ENCODE results near the gene OR1C1.
"Not testable (repeated sequence)": the region's sequence is repeated elsewhere in the genome, so short reads cannot be mapped to it uniquely, and the experiment has no call there.

Gene OR1C1, protein sequence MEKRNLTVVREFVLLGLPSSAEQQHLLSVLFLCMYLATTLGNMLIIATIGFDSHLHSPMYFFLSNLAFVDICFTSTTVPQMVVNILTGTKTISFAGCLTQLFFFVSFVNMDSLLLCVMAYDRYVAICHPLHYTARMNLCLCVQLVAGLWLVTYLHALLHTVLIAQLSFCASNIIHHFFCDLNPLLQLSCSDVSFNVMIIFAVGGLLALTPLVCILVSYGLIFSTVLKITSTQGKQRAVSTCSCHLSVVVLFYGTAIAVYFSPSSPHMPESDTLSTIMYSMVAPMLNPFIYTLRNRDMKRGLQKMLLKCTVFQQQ

DNA sequence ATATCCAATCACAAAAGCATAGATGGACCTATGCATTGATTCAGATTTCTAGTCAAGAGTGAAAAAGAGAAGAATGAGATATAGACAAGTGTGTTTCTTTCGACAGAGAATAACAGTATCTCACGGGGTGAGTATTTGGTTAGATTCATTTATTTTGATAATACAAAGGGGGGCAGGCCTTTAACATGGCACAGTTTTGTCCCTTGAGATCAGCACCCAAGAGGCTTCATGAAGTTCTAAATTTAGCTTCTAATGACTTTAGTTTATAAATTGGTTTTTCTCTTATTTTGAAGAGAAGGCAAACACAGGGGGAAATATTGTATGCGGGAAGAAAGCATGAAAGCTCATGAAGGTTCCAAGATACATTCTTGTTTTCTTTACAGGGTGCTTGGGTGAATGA, at the start of gene OR1C1:
Gene OR1C1, minus strand, starts transcription at position 101 of the 400 bp plus-strand sequence. CDS start 2,150 bp downstream, outside the sequence.
- TF ChIP-seq, protein P1, sequence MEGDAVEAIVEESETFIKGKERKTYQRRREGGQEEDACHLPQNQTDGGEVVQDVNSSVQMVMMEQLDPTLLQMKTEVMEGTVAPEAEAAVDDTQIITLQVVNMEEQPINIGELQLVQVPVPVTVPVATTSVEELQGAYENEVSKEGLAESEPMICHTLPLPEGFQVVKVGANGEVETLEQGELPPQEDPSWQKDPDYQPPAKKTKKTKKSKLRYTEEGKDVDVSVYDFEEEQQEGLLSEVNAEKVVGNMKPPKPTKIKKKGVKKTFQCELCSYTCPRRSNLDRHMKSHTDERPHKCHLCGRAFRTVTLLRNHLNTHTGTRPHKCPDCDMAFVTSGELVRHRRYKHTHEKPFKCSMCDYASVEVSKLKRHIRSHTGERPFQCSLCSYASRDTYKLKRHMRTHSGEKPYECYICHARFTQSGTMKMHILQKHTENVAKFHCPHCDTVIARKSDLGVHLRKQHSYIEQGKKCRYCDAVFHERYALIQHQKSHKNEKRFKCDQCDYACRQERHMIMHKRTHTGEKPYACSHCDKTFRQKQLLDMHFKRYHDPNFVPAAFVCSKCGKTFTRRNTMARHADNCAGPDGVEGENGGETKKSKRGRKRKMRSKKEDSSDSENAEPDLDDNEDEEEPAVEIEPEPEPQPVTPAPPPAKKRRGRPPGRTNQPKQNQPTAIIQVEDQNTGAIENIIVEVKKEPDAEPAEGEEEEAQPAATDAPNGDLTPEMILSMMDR (IDR thresholded peaks at IDR 0.05; ENCODE audit: low read depth, low read length): no peak
- no peak for TF ChIP-seq EZH2phosphoT487 (IDR thresholded peaks at IDR 0.05; ENCODE audit: low read depth)
- Histone ChIP-seq H3K4me3 (ENCODE audit: low read length) (no peak within 1 kb of the TSS), H4K20me1 (ENCODE audit: insufficient read depth, low read length) (no peaks in the 10 kb centered on the region)

DNA sequence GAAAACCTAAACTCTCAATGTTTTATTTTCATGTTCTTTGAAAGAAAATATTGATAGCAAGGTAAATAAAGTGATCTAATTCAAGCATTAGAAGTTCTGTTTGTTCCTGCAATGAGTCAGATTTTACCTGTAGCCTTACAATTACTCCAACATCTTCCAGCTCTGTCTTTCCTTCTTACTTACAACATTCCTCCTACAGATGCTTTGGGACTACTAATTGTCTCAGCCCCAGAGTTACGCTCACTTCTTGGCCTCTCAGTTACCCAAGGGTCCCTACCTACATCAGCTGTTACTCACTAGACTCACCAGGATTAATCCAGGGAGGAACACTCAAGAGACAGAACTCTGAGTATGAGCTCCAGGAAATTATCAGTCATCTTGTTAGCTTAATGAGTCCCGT, 37.2 kb upstream of the OR1C1 start:
- no peaks in the 10 kb centered on the region for H3K79me2 ChIP-seq (ENCODE audit: low read length)
- H3K27ac ChIP-seq (ENCODE audit: low read length): no peak overlapping the region
- no peaks in the 10 kb centered on the region for H4K20me1 ChIP-seq (ENCODE audit: insufficient read depth, low read length)
- H3K9ac ChIP-seq (ENCODE audit: low read length): no peak overlapping the region
- no peaks in the 10 kb centered on the region for H3K9me3 ChIP-seq (ENCODE audit: insufficient read depth, low read length)
- no peak overlapping the region for H3K4me3 ChIP-seq (ENCODE audit: low read length)
- H3K4me2 ChIP-seq (ENCODE audit: low read length): no peak overlapping the region
- H3K27me3 ChIP-seq (ENCODE audit: low read depth, low read length): no peaks in the 10 kb centered on the region
- no peaks in the 10 kb centered on the region for H3K36me3 ChIP-seq (replicated peaks; ENCODE audit: low read depth, low read length)
- no peak for TF ChIP-seq EZH2phosphoT487 (IDR thresholded peaks at IDR 0.05; ENCODE audit: low read depth)
- TF ChIP-seq, protein P1 (IDR thresholded peaks at IDR 0.05; ENCODE audit: low read depth, low read length): no peak
- no peak overlapping the region for H2AFZ ChIP-seq (ENCODE audit: low read depth, low read length)
- H3K4me1 ChIP-seq (ENCODE audit: low read length): no peaks in the 10 kb centered on the region

More for the DNA sequence above, at the start of gene OR1C1:
- Histone ChIP-seq H3K27me3 (ENCODE audit: low read depth, low read length) (no peaks in the 10 kb centered on the region), H3K27ac (ENCODE audit: low read length) (no peak within 1 kb of the TSS), H2AFZ (ENCODE audit: low read depth, low read length) (no peak within 1 kb of the TSS), H3K36me3 (replicated peaks; ENCODE audit: low read depth, low read length) (no peaks in the 10 kb centered on the region), H3K4me1 (ENCODE audit: low read length) (no peaks in the 10 kb centered on the region), H3K9me3 (ENCODE audit: insufficient read depth, low read length) (no peaks in the 10 kb centered on the region), H3K4me2 (ENCODE audit: low read length) (no peak within 1 kb of the TSS), H3K9ac (ENCODE audit: low read length) (no peak within 1 kb of the TSS), H3K79me2 (ENCODE audit: low read length) (no peaks in the 10 kb centered on the region)

DNA sequence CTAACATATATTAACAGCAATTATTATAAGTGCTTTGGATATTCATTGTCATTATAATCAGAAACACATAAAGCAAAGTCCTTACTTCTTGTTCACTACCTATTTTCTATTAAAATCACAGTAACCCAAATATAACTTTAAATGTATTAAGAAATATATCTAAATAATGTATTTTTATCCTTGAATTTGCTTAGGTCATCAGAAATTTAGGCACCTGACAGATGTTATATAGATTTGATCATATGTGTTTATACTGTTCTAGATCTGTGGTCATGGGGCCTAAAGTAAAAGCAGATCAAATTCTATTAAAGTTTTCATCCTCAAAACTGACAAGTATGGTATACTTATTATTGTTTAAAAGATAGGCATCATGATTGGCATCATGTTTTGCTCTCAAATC, 9.2 kb upstream of the OR1C1 start:
- H3K4me1 ChIP-seq (ENCODE audit: low read length): no peaks in the 10 kb centered on the region
- no peaks in the 10 kb centered on the region for H3K9me3 ChIP-seq (ENCODE audit: insufficient read depth, low read length)
- H3K79me2 ChIP-seq (ENCODE audit: low read length): no peaks in the 10 kb centered on the region
- H3K9ac ChIP-seq (ENCODE audit: low read length): no peak overlapping the region
- no peaks in the 10 kb centered on the region for H3K36me3 ChIP-seq (replicated peaks; ENCODE audit: low read depth, low read length)
- no peaks in the 10 kb centered on the region for H3K27me3 ChIP-seq (ENCODE audit: low read depth, low read length)
- H4K20me1 ChIP-seq (ENCODE audit: insufficient read depth, low read length): no peaks in the 10 kb centered on the region
- no peak for TF ChIP-seq EZH2phosphoT487 (IDR thresholded peaks at IDR 0.05; ENCODE audit: low read depth)
- TF ChIP-seq, protein P1 (IDR thresholded peaks at IDR 0.05; ENCODE audit: low read depth, low read length): no peak
- H3K4me2 ChIP-seq (ENCODE audit: low read length): no peak overlapping the region
- no peak overlapping the region for H2AFZ ChIP-seq (ENCODE audit: low read depth, low read length)
- H3K4me3 ChIP-seq (ENCODE audit: low read length): no peak overlapping the region
- H3K27ac ChIP-seq (ENCODE audit: low read length): no peak overlapping the region

DNA sequence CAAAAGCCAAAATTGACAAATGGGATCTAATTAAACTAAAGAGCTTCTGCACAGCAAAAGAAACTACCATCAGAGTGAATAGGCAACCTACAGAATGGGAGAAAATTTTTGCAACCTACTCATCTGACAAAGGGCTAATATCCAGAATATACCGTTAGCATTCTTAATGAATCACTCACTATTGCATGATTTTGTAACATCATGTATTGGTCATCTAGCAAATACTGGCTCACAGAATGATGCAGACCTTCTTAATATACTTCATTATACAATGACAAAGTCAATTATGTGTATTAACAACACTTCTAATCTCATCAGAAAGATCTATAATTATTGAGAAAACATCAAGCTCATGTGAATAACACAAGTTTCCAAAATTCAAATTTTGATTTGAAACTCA, 6.0 kb downstream of the OR1C1 start:
- not testable (repeated sequence) for H3K9me3 ChIP-seq (ENCODE audit: insufficient read depth, low read length)

More for the DNA sequence above, 6.0 kb downstream of the OR1C1 start:
- H4K20me1 ChIP-seq (ENCODE audit: insufficient read depth, low read length); H2AFZ ChIP-seq (ENCODE audit: low read depth, low read length); H3K9ac ChIP-seq (ENCODE audit: low read length); H3K4me2 ChIP-seq (ENCODE audit: low read length); H3K4me3 ChIP-seq (ENCODE audit: low read length); H3K4me1 ChIP-seq (ENCODE audit: low read length); H3K27me3 ChIP-seq (ENCODE audit: low read depth, low read length); H3K36me3 ChIP-seq (replicated peaks; ENCODE audit: low read depth, low read length); H3K79me2 ChIP-seq (ENCODE audit: low read length); H3K27ac ChIP-seq (ENCODE audit: low read length): not testable (repeated sequence)
